A549 (cell line): ENCODE measurements around the gene MAD1L1. TPM values are rescaled to one million over a fixed set of nuclear protein-coding genes. Genes with fewer than 3 reads are reported as not detected.

Source experiments
- ATAC-seq, 2 experiments: fragments of 200-7000 bp in 1 of 2; fragments of >200 bp in 1 of 2; cut with Nextera tagmentation in 1 of 2; cut with Tn5 transposase in 1 of 2; 3 replicates each; pipeline versions ENCODE4 v1.8.0 to v1.9.1; 2018 to 2020; ENCODE audit warnings: mild to moderate bottlenecking in 1 of 2, moderate library complexity in 1 of 2
- CTCF ChIA-PET: fragments of 300-600 bp; sonication (Branson Sonifier 250); formaldehyde crosslinking; extraction: SDS; loops from one replicate; lab custom pipeline; 2021; ENCODE audit warnings: antibody characterized with exemption, inconsistent platforms; lab: Yijun Ruan, JAX
- POLR2A ChIA-PET: fragments of 350-600 bp; formaldehyde crosslinking; extraction: SDS; loops from one replicate; lab custom pipeline; 2021; ENCODE audit warnings: antibody characterized with exemption, inconsistent platforms; lab: Yijun Ruan, JAX
- DNase-seq, 2 experiments: peaks; one replicate each; pipeline versions ENCODE4 v3.0.0 to v3.0.0-alpha.2; 2011 to 2016; ENCODE audit warnings: low read depth in 1 of 2, low spot score in 1 of 2
- FAIRE-seq: peaks from 2 replicates; lab custom pipeline; 2011; peaks lifted over from hg19 to GRCh38; lab: Jason Lieb, UNC
- H3K27ac ChIP-seq, 2 experiments: fragments of >200 bp; sonication (Bioruptor Twin); formaldehyde crosslinking; 3 replicates each; pipeline ENCODE4 v1.5.1; 2016 to 2017
- H3K4me1 ChIP-seq: fragments of >200 bp; sonication (Bioruptor Twin); formaldehyde crosslinking; 3 replicates; pipeline ENCODE4 v1.6.1; 2016
- H3K4me2 ChIP-seq: fragments of >200 bp; sonication (Bioruptor Twin); formaldehyde crosslinking; 3 replicates; pipeline ENCODE4 v1.6.1; 2016
- H3K4me3 ChIP-seq: fragments of >200 bp; sonication (Bioruptor Twin); formaldehyde crosslinking; 3 replicates; pipeline ENCODE4 v1.5.1; 2016
- H3K9me3 ChIP-seq: fragments of >200 bp; sonication (Bioruptor Twin); formaldehyde crosslinking; 3 replicates; pipeline ENCODE4 v1.6.1; 2016
- CBX2 ChIP-seq: fragments of 200-600 bp; sonication (generic); IDR thresholded peaks from 2 replicates; pipeline ENCODE4 v1.6.1; 2016; ENCODE audit warnings: low read depth, mild to moderate bottlenecking, borderline replicate concordance
- CHD2 ChIP-seq: fragments of 150-350 bp; IDR thresholded peaks from 2 replicates; pipeline ENCODE4 v1.6.1; 2014; ENCODE audit warnings: low read length; ENCODE audit not compliant: partially characterized antibody
- EHF ChIP-seq: fragments of 250-450 bp; sonication (Bioruptor Pico); IDR thresholded peaks from 2 replicates; pipeline ENCODE4 v1.5.0; 2020; ENCODE audit warnings: mild to moderate bottlenecking
- HMGXB4 ChIP-seq: fragments of 250-450 bp; sonication (Bioruptor Pico); IDR thresholded peaks from 2 replicates; pipeline ENCODE4 v1.5.0; 2021; ENCODE audit warnings: mild to moderate bottlenecking, moderate library complexity, borderline replicate concordance
- HOXA7 ChIP-seq: fragments of 250-450 bp; sonication (Bioruptor Pico); IDR thresholded peaks from 2 replicates; pipeline ENCODE4 v1.5.0; 2020; ENCODE audit warnings: mild to moderate bottlenecking, moderate library complexity
- JUN ChIP-seq, 2 experiments: fragments of >200 bp; sonication (Bioruptor Twin); formaldehyde crosslinking; IDR thresholded peaks; 2 replicates in 1 of 2; 3 replicates in 1 of 2; pipeline ENCODE4 v1.6.1; 2016 to 2017
- KDM1A ChIP-seq: fragments of 200-600 bp; sonication (generic); IDR thresholded peaks from 2 replicates; pipeline ENCODE4 v1.6.1; 2016; ENCODE audit warnings: low read depth, mild to moderate bottlenecking
- MAFK ChIP-seq: fragments of 450-650 bp; IDR thresholded peaks from 2 replicates; pipeline ENCODE4 v1.6.1; 2014; ENCODE audit not compliant: partially characterized antibody
- NR3C1 ChIP-seq: fragments of >200 bp; sonication (Bioruptor Twin); formaldehyde crosslinking; IDR thresholded peaks from 3 replicates; pipeline ENCODE4 v1.6.1; 2017
- RAD21 ChIP-seq, 2 experiments: fragments of >200 bp in 1 of 2; sonication (Bioruptor Twin) in 1 of 2; formaldehyde crosslinking in 1 of 2; IDR thresholded peaks in 1 of 2; conservative IDR thresholded peaks in 1 of 2; 2 replicates in 1 of 2; 3 replicates in 1 of 2; pipeline ENCODE4 v1.6.1; 2012 to 2018; ENCODE audit warnings: inconsistent platforms in 1 of 2
- RCOR1 ChIP-seq: fragments of 150-350 bp; IDR thresholded peaks from 2 replicates; pipeline ENCODE4 v1.6.1; 2014; ENCODE audit warnings: antibody characterized with exemption, low read length, low read depth
- RNF2 ChIP-seq: fragments of 200-600 bp; sonication (generic); IDR thresholded peaks from 2 replicates; pipeline ENCODE4 v1.6.1; 2016; ENCODE audit warnings: low read depth, mild to moderate bottlenecking, antibody characterized with exemption, moderate library complexity, borderline replicate concordance
- SMC3 ChIP-seq: fragments of >200 bp; sonication (Bioruptor Twin); formaldehyde crosslinking; IDR thresholded peaks from 3 replicates; pipeline ENCODE4 v1.6.1; 2018; ENCODE audit warnings: inconsistent platforms
- TFCP2L1 ChIP-seq: fragments of 250-450 bp; sonication (Bioruptor Pico); IDR thresholded peaks from 2 replicates; pipeline ENCODE4 v1.5.0; 2021; ENCODE audit warnings: mild to moderate bottlenecking
- TP53 ChIP-seq: fragments of 250-450 bp; sonication (Bioruptor Pico); IDR thresholded peaks from 2 replicates; pipeline ENCODE4 v1.5.0; 2021; ENCODE audit warnings: mild to moderate bottlenecking, moderate library complexity
- ZSCAN20 ChIP-seq: fragments of 250-450 bp; sonication (Bioruptor Pico); IDR thresholded peaks from 2 replicates; pipeline ENCODE4 v1.8.0; 2022; ENCODE audit warnings: mild to moderate bottlenecking, moderate library complexity
- WGBS: methylation state at CpG from one replicate; pipeline ENCODE4 v1.1.6; 2017; ENCODE audit errors: missing lambda C conversion rate; 5-methylcytosine and 5-hydroxymethylcytosine counted together
- polyA plus RNA-seq, 4 experiments: library from polyadenylated mRNA; depleted of rRNA in 3 of 4; stranded (reverse); fragments of >200 nt; fragmentation: RNase III in 1 of 4; extraction: RNeasy Plus Mini Kit Qiagen cat#74134 plus additional on column Dnase treatment in 1 of 4; gene quantifications; 2 replicates in 3 of 4; 3 replicates in 1 of 4; pipeline ENCODE4 v1.2.3, GENCODE V29; 2011 to 2017
- TF ChIP-seq, protein P1 (sequence below): fragments of 150-350 bp; IDR thresholded peaks from 2 replicates; pipeline ENCODE4 v1.6.1; 2014; ENCODE audit warnings: low read depth, mild to moderate bottlenecking, low read length
- TF ChIP-seq, protein P2 (sequence below): IDR thresholded peaks from 2 replicates; pipeline ENCODE4 v1.6.1; 2012
- TF ChIP-seq, protein P3 (sequence below): IDR thresholded peaks from 2 replicates; pipeline ENCODE4 v1.6.1; 2012
- TF ChIP-seq, protein P4 (sequence below): fragments of 450-650 bp; IDR thresholded peaks from 2 replicates; pipeline ENCODE4 v1.6.1; 2014; ENCODE audit warnings: antibody characterized with exemption
- TF ChIP-seq, protein P5 (sequence below): fragments of 250-450 bp; sonication (Bioruptor Pico); IDR thresholded peaks from 2 replicates; pipeline ENCODE4 v1.5.0; 2020; ENCODE audit warnings: low read depth, mild to moderate bottlenecking, moderate library complexity

MAD1L1 gene
- polyA plus RNA-seq, 2 of the 4 experiments (the other 2 are of a cell fraction) = 13.6 to 16.6 TPM

- H3K4me1 ChIP-seq = no peaks in the 10 kb centered on the region
- ChIA-PET CTCF (interaction anchor here (0.6 to 1.4 kb wide), 2 partner anchors 88 to 170 kb away, joined by 3 read pairs; no protein-coding TSS in a partner anchor), POLR2A (no interaction called here)
- no peak overlapping the region for H3K4me3 ChIP-seq
- FAIRE-seq = no peak
- no peak for DNase-seq
- TF ChIP-seq CBX2 (no peak), SMC3 (no peak), ZSCAN20 (no peak), EHF (no peak)
- TF ChIP-seq, protein P1, sequence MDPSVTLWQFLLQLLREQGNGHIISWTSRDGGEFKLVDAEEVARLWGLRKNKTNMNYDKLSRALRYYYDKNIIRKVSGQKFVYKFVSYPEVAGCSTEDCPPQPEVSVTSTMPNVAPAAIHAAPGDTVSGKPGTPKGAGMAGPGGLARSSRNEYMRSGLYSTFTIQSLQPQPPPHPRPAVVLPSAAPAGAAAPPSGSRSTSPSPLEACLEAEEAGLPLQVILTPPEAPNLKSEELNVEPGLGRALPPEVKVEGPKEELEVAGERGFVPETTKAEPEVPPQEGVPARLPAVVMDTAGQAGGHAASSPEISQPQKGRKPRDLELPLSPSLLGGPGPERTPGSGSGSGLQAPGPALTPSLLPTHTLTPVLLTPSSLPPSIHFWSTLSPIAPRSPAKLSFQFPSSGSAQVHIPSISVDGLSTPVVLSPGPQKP = no peak
- H3K4me2 ChIP-seq = no peak overlapping the region
- ATAC-seq = no peak
- H3K9me3 ChIP-seq = no peaks in the 10 kb centered on the region
- H3K27ac ChIP-seq = no peak overlapping the region
- 88% methylated on average over 15 of the region's 15 CpGs for WGBS
Observed at GRCh38 chr7:2049111-2049781, 183.5 kb downstream of the MAD1L1 start.

DNA sequence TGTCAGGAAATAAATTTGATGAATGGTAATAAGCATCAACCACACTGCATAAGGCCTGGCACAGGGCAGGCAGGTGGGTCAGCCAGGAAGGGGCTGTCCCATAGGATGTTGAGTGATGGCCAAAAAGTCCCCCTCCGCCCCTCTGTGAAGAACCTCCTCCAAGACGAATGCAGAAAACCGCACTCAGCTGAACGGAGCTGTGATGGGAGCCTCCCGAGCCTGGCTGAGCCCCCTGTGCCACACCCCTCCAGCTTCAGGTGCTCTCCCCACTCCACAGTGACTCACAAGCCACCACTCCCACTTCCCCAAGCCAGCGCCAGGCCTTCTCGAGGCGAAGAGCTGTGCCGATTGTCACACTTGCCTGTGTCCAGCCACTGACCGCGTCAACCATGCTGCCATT, 184.2 kb downstream of the MAD1L1 start:
- DNase-seq = no peak
- ChIA-PET POLR2A (no interaction called here), CTCF (interaction anchor here (1.4 kb wide), 1 partner anchor 88 kb away, joined by 3 read pairs; no protein-coding TSS in a partner anchor)
- 87% methylated on average over 7 of the region's 11 CpGs for WGBS
- Histone ChIP-seq H3K4me1 (no peaks in the 10 kb centered on the region), H3K4me3 (no peak overlapping the region), H3K4me2 (no peak overlapping the region), H3K9me3 (no peaks in the 10 kb centered on the region), H3K27ac (no peak overlapping the region)
- TF ChIP-seq NR3C1 (no peak), RNF2 (no peak)
- no peak for FAIRE-seq
- ATAC-seq = no peak

GRCh38 chr7:2048006-2048405, 184.7 kb downstream of the MAD1L1 start:
- 95% methylated on average over 17 of the region's 17 CpGs for WGBS
- POLR2A ChIA-PET = no interaction called here
- Histone ChIP-seq H3K27ac (no peak overlapping the region), H3K4me3 (no peak overlapping the region), H3K4me2 (no peak overlapping the region), H3K4me1 (no peaks in the 10 kb centered on the region), H3K9me3 (no peaks in the 10 kb centered on the region)
- CTCF ChIA-PET = interaction anchor here (1.2 to 1.4 kb wide), 2 partner anchors 10 to 87 kb away, joined by 3 read pairs; no protein-coding TSS in a partner anchor
- no peak for ATAC-seq
- TF ChIP-seq, protein P1 = no peak
- TF ChIP-seq TP53 (CRISPR knock-in tag) (no peak), HOXA7 (CRISPR knock-in tag) (no peak), HMGXB4 (CRISPR knock-in tag) (no peak), KDM1A (no peak), RCOR1 (no peak), NR3C1 (no peak), TFCP2L1 (CRISPR knock-in tag) (no peak), JUN (IDR thresholded peaks at IDR 0.05) (no peak), MAFK (no peak), RAD21 (conservative IDR thresholded peaks at IDR 0.05 in 1 of 2, IDR thresholded peaks at IDR 0.05 in 1 of 2) (no peak), CHD2 (no peak), SMC3 (no peak)
- TF ChIP-seq, protein P2, sequence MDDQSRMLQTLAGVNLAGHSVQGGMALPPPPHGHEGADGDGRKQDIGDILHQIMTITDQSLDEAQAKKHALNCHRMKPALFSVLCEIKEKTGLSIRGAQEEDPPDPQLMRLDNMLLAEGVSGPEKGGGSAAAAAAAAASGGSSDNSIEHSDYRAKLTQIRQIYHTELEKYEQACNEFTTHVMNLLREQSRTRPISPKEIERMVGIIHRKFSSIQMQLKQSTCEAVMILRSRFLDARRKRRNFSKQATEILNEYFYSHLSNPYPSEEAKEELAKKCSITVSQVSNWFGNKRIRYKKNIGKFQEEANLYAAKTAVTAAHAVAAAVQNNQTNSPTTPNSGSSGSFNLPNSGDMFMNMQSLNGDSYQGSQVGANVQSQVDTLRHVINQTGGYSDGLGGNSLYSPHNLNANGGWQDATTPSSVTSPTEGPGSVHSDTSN = no peak
- TF ChIP-seq, protein P3, sequence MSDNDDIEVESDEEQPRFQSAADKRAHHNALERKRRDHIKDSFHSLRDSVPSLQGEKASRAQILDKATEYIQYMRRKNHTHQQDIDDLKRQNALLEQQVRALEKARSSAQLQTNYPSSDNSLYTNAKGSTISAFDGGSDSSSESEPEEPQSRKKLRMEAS = no peak
- TF ChIP-seq, protein P4, sequence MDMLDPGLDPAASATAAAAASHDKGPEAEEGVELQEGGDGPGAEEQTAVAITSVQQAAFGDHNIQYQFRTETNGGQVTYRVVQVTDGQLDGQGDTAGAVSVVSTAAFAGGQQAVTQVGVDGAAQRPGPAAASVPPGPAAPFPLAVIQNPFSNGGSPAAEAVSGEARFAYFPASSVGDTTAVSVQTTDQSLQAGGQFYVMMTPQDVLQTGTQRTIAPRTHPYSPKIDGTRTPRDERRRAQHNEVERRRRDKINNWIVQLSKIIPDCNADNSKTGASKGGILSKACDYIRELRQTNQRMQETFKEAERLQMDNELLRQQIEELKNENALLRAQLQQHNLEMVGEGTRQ = no peak
- TF ChIP-seq, protein P5, sequence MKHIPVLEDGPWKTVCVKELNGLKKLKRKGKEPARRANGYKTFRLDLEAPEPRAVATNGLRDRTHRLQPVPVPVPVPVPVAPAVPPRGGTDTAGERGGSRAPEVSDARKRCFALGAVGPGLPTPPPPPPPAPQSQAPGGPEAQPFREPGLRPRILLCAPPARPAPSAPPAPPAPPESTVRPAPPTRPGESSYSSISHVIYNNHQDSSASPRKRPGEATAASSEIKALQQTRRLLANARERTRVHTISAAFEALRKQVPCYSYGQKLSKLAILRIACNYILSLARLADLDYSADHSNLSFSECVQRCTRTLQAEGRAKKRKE (CRISPR knock-in tag) = no peak
- DNase-seq = no peak
- no peak for FAIRE-seq
